AG04450 (cell line): ENCODE measurements around the gene STOML2. TPM values are rescaled to one million over a fixed set of nuclear protein-coding genes. Genes with fewer than 3 reads are reported as not detected.

Source experiments
- CTCF ChIA-PET: fragments of 300-600, 350-600 bp; formaldehyde crosslinking; extraction: SDS; loops from one replicate; lab custom pipeline; 2022; ENCODE audit warnings: antibody characterized with exemption, inconsistent platforms; lab: Charles Lee
- POLR2A ChIA-PET: fragments of 350-600 bp; formaldehyde crosslinking; extraction: SDS; loops from one replicate; lab custom pipeline; 2021; ENCODE audit warnings: antibody characterized with exemption, inconsistent platforms; lab: Yijun Ruan, JAX
- DNase-seq: peaks from one replicate; pipeline ENCODE4 v3.0.0-alpha.2; 2011; ENCODE audit warnings: low read depth, low spot score
- H3K27ac ChIP-seq: one replicate; pipeline ENCODE4 v1.5.1; 2012; ENCODE audit warnings: low read depth, low read length, control low read depth
- H3K27me3 ChIP-seq: one replicate; pipeline ENCODE4 v1.6.0; 2012; ENCODE audit warnings: low read length; ENCODE audit not compliant: control insufficient read depth, insufficient read depth
- H3K4me3 ChIP-seq: 2 replicates; pipeline ENCODE4 v1.5.1; 2011; ENCODE audit warnings: mild to moderate bottlenecking, low read depth, low read length, control low read depth
- H3K9me3 ChIP-seq: 2 replicates; pipeline ENCODE4 v1.5.1; 2012; ENCODE audit warnings: low read length; ENCODE audit not compliant: control insufficient read depth, insufficient read depth
- polyA plus RNA-seq: library from polyadenylated mRNA; depleted of rRNA; stranded (reverse); fragments of >200 nt; gene quantifications from 2 replicates; pipeline ENCODE4 v1.2.3, GENCODE V29; 2011
- TF ChIP-seq, protein P1 (sequence below): IDR thresholded peaks from 2 replicates; pipeline ENCODE4 v1.5.1; 2011; ENCODE audit warnings: low read depth, low read length, control low read depth, inconsistent platforms

The STOML2 gene
- polyA plus RNA-seq, 1 experiment = 125 TPM

- Histone ChIP-seq H3K4me3 (no peak overlapping the region), H3K9me3 (no peaks in the 10 kb centered on the region; the same call in 1 of the 2 replicates), H3K27ac (no peak overlapping the region), H3K27me3 (no peaks in the 10 kb centered on the region)
- CTCF ChIA-PET = interaction anchor here (1.2 to 1.9 kb wide), 2 partner anchors 11 to 208 kb away, joined by 5 read pairs; partner anchors contain the start of gene PIGO
- POLR2A ChIA-PET = interaction anchor here (0.6 kb wide), 1 partner anchor 1874 kb away, joined by 3 read pairs; no protein-coding TSS in a partner anchor
- TF ChIP-seq, protein P1, sequence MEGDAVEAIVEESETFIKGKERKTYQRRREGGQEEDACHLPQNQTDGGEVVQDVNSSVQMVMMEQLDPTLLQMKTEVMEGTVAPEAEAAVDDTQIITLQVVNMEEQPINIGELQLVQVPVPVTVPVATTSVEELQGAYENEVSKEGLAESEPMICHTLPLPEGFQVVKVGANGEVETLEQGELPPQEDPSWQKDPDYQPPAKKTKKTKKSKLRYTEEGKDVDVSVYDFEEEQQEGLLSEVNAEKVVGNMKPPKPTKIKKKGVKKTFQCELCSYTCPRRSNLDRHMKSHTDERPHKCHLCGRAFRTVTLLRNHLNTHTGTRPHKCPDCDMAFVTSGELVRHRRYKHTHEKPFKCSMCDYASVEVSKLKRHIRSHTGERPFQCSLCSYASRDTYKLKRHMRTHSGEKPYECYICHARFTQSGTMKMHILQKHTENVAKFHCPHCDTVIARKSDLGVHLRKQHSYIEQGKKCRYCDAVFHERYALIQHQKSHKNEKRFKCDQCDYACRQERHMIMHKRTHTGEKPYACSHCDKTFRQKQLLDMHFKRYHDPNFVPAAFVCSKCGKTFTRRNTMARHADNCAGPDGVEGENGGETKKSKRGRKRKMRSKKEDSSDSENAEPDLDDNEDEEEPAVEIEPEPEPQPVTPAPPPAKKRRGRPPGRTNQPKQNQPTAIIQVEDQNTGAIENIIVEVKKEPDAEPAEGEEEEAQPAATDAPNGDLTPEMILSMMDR = no peak
- DNase-seq = no peak
Observed at GRCh38 chr9:35107297-35108290, 4.7 kb upstream of the STOML2 start.

DNA sequence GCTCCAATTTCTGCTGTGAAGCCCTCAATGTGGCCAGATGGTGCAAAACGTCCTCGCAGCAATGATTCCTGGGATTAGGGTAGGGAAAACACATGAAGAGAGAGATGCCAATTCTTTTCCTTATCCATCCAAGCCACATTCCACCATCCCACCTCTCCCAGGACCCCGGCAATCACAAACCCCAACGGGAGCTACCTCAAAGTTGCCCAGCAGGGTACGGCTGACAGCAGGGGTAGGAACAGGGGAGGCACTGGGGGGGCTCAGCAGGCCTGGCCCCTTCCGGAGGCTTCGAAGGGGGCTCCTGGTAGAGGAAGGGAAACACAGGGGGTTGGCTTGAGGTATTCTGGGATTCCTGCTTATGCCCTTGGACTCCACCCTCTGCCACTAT is 3.4 kb upstream of the STOML2 start:
- Histone ChIP-seq H3K9me3 (no peaks in the 10 kb centered on the region; the same call in 1 of the 2 replicates), H3K27me3 (no peaks in the 10 kb centered on the region), H3K27ac (no peak overlapping the region), H3K4me3 (no peak overlapping the region)
- no peak for DNase-seq
- TF ChIP-seq, protein P1 = no peak
- CTCF ChIA-PET = no interaction called here
- POLR2A ChIA-PET = no interaction called here

DNA sequence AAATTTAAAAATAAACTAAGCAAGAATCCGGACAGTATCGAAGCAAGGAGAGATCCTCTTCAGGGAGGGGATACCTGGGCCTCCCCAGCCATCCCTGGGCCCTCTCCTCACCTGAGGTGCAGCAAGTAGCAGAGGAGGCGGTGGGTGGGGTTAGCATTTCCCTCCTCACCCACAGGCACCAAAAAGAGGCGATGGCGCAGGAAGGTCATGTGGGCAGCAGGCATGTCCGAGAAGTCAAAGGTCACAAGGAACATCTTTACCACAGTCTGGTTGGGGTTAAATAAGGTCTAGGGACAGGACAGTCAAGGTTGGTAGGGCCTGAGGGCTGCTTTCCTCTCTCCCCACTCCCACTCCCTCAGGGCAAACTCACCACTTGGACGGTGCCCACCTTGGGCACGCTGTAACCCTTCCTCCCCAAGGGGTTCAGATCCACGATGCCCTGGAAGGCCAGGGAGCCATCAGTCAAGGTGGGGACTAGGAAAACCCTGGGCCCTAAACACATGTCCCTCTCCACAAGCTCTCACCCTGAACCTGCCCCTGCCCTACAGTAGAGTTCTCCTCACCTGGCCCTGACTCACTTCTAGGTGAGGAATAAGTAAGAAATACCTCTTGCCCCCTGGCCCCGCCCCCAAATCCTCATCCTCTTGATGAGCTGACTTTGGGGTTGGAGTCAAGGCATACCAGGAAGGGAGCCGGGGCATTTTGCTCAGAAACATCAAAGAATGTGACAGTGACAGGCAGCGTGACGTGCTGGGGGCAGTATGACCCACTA is 2.8 kb upstream of the STOML2 start:
- no peaks in the 10 kb centered on the region for H3K27me3 ChIP-seq
- TF ChIP-seq, protein P1 = no peak
- no peak overlapping the region for H3K27ac ChIP-seq
- ChIA-PET CTCF (no interaction called here), POLR2A (no interaction called here)
- H3K9me3 ChIP-seq = no peaks in the 10 kb centered on the region; the same call in 1 of the 2 replicates
- DNase-seq = no peak
- no peak overlapping the region for H3K4me3 ChIP-seq

GRCh38 chr9:35105126-35105525 is 2.2 kb upstream of the STOML2 start:
- ChIA-PET POLR2A (no interaction called here), CTCF (no interaction called here)
- Histone ChIP-seq H3K9me3 (no peaks in the 10 kb centered on the region; the same call in 1 of the 2 replicates), H3K27me3 (no peaks in the 10 kb centered on the region), H3K4me3 (no peak overlapping the region), H3K27ac (no peak overlapping the region)
- TF ChIP-seq, protein P1 = no peak
- no peak for DNase-seq
